Fibroblast of lung (primary cell): ENCODE results near the gene JADE2. TPM values are rescaled to one million over a fixed set of nuclear protein-coding genes. Genes with fewer than 3 reads are reported as not detected.

ENCODE experiments used
- DNase-seq, 2 donors: peaks; one replicate each; pipeline versions ENCODE4 v3.0.0 to v3.0.0-alpha.2; 2010; ENCODE audit warnings: low read depth in 2 of 2
- H2AFZ ChIP-seq: 2 replicates; pipeline ENCODE4 v1.5.1; 2012; ENCODE audit warnings: low read length, control low read depth, inconsistent platforms
- H3K27ac ChIP-seq: 2 replicates; pipeline ENCODE4 v1.5.1; 2011; ENCODE audit warnings: low read length, control low read depth; ENCODE audit not compliant: insufficient read depth
- H3K27me3 ChIP-seq: 2 replicates; pipeline ENCODE4 v1.5.1; 2011; ENCODE audit warnings: mild to moderate bottlenecking, low read length; ENCODE audit not compliant: control insufficient read depth, insufficient read depth
- H3K36me3 ChIP-seq: 2 replicates; pipeline ENCODE4 v1.5.1; 2011; ENCODE audit warnings: low read length; ENCODE audit not compliant: control insufficient read depth, insufficient read depth
- H3K4me1 ChIP-seq: 2 replicates; pipeline ENCODE4 v1.5.1; 2011; ENCODE audit warnings: low read length; ENCODE audit not compliant: control insufficient read depth, insufficient read depth; ENCODE audit errors: extremely low read depth
- H3K4me2 ChIP-seq: 2 replicates; pipeline ENCODE4 v1.5.1; 2011; ENCODE audit warnings: low read length, control low read depth; ENCODE audit not compliant: insufficient read depth; ENCODE audit errors: extremely low read depth
- H3K4me3 ChIP-seq, 4 experiments: fragments of 200-600 bp in 1 of 4; sonication (generic) in 1 of 4; replicated peaks in 1 of 4; 2 replicates each; pipeline ENCODE4 v1.5.1; 2011 to 2016; ENCODE audit warnings: low read length in 4 of 4, low read depth in 3 of 4, mild to moderate bottlenecking in 3 of 4, control low read depth in 2 of 4, inconsistent platforms in 1 of 4, mixed read lengths in 1 of 4; ENCODE audit not compliant: insufficient read depth in 1 of 4; ENCODE audit errors: control extremely low read depth in 1 of 4
- H3K79me2 ChIP-seq: 2 replicates; pipeline ENCODE4 v1.5.1; 2012; ENCODE audit warnings: mild to moderate bottlenecking, low read length, inconsistent platforms; ENCODE audit not compliant: control insufficient read depth, insufficient read depth
- H3K9ac ChIP-seq: 2 replicates; pipeline ENCODE4 v1.5.1; 2011; ENCODE audit warnings: mild to moderate bottlenecking, low read length, control low read depth; ENCODE audit not compliant: insufficient read depth
- H3K9me3 ChIP-seq: 2 replicates; pipeline ENCODE4 v1.5.1; 2012; ENCODE audit warnings: low read depth, low read length; ENCODE audit not compliant: control insufficient read depth, insufficient read depth
- H4K20me1 ChIP-seq: 2 replicates; pipeline ENCODE4 v1.5.1; 2011; ENCODE audit warnings: low read length; ENCODE audit not compliant: control insufficient read depth, insufficient read depth; ENCODE audit errors: extremely low read depth
- CTCF ChIP-seq, 2 donors: IDR thresholded peaks in 1 of 2; conservative IDR thresholded peaks in 1 of 2; 1 replicate in 1 of 2; 2 replicates in 1 of 2; pipeline ENCODE4 v1.5.1; 2011 to 2012; ENCODE audit warnings: low read length in 2 of 2, control low read depth in 1 of 2, inconsistent platforms in 1 of 2, low read depth in 1 of 2, mild to moderate bottlenecking in 1 of 2
- EZH2 ChIP-seq: IDR thresholded peaks from 2 replicates; pipeline ENCODE4 v1.5.1; 2012; ENCODE audit warnings: low read length, control low read depth, mild to moderate bottlenecking; ENCODE audit errors: missing control alignments
- polyA plus RNA-seq, 2 donors: library from polyadenylated mRNA; depleted of rRNA in 1 of 2; stranded (reverse) in 1 of 2; unstranded in 1 of 2; fragments of >200 nt; gene quantifications; 2 replicates each; pipeline ENCODE4 v1.2.1, GENCODE V29; 2011 to 2012; ENCODE audit warnings: missing spikeins in 1 of 2
- total RNA-seq: library from RNA; depleted of rRNA; stranded (reverse); fragments of >200 nt; gene quantifications from 2 replicates; pipeline ENCODE4 v1.2.1, GENCODE V29; 2014

Gene JADE2
- total and polyA plus RNA-seq, 2 donors (not counting 1 experiment from before 2014, with no cell fraction given), result 10.0 to 45.9 TPM

- H3K4me3 ChIP-seq, result no peak overlapping the region
- H3K27me3 ChIP-seq, result no peaks in the 10 kb centered on the region
- no peaks in the 10 kb centered on the region for H3K36me3 ChIP-seq
- DNase-seq, result peak in 1 of 2 donors; percentile 51
- no peak overlapping the region for H2AFZ ChIP-seq
- H3K9ac ChIP-seq, result no peak overlapping the region
- H3K79me2 ChIP-seq, result no peaks in the 10 kb centered on the region
- no peaks in the 10 kb centered on the region for H3K9me3 ChIP-seq
- no peak overlapping the region for H3K27ac ChIP-seq
- no peak overlapping the region for H3K4me2 ChIP-seq
- H3K4me1 ChIP-seq, result peaks cover 3% of the 10 kb centered on the region
- no peaks in the 10 kb centered on the region for H4K20me1 ChIP-seq
- no peak for TF ChIP-seq EZH2
- TF ChIP-seq CTCF (conservative IDR thresholded peaks at IDR 0.05 in 1 of 2, IDR thresholded peaks at IDR 0.05 in 1 of 2; ENCODE audit: low read depth in 1 of 2, low read length in 2 of 2), result no peak
Measured at GRCh38 chr5:134592141-134592746, 66.8 kb downstream of the JADE2 start.

DNA sequence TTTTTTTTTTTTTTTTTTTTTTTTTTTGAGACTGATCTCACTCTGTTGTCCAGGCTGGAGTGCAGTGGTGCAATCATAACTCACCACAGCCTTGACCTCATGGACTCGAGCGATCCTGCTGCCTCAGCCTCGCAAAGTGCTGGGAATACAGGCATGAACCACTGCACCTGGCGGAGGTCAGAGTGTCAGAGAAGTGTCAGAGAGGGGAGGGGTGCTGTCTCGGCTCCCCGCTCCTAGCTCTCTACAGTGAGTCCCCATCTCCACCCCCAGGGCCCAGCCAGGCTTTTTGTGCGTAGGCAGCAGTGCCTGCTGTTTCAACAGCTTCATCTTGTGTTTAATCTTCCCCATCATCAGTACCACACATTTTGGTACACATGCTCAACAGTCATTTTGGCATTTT lies 68.9 kb downstream of the JADE2 start:
- no peak for TF ChIP-seq CTCF (conservative IDR thresholded peaks at IDR 0.05 in 1 of 2, IDR thresholded peaks at IDR 0.05 in 1 of 2; ENCODE audit: low read depth in 1 of 2, low read length in 2 of 2)
- TF ChIP-seq EZH2, result no peak
- no peaks in the 10 kb centered on the region for H4K20me1 ChIP-seq
- H3K9ac ChIP-seq, result no peak overlapping the region
- no peaks in the 10 kb centered on the region for H3K36me3 ChIP-seq
- no peak overlapping the region for H2AFZ ChIP-seq
- no peak overlapping the region for H3K4me3 ChIP-seq
- H3K27me3 ChIP-seq, result no peaks in the 10 kb centered on the region
- H3K27ac ChIP-seq, result no peak overlapping the region
- no peaks in the 10 kb centered on the region for H3K79me2 ChIP-seq
- no peak for DNase-seq
- peaks cover 3% of the 10 kb centered on the region for H3K4me1 ChIP-seq
- H3K9me3 ChIP-seq, result no peaks in the 10 kb centered on the region
- no peak overlapping the region for H3K4me2 ChIP-seq

DNA sequence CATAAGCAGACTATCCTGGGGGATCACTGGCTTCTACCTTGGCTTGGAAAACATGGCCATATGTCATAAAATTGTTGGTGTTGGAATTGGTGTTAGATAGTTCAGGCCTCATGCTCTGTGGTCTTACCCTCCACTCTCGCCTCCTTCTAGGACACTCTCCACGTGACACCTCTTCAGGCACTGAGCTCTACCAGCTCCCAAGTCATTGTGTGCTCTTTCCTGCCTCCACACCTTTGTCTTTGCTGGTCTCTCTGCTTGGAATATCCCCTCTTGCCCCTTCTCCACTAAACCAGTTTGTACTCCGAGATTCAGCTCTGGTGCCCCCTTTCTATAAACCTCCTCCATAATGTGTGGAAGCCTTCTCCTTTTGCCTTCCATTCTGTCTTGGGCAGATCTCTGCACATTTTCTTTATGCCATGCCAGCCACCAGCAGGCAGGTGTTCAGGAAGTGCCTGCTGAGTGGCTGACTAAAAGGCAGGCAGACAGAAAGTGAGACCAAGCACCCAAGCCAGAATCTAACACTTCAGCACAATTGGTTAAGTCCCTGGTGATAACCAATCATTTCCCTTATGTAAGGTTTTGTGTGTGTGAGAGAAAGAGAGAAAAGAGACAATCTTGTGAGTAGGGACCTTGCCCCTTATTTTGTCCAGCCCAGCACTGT lies 69.5 kb downstream of the JADE2 start:
- Histone ChIP-seq H4K20me1 (no peaks in the 10 kb centered on the region), H3K9me3 (no peaks in the 10 kb centered on the region), H3K79me2 (no peaks in the 10 kb centered on the region), H3K27ac (no peak overlapping the region), H3K9ac (no peak overlapping the region), H3K4me2 (no peak overlapping the region), H3K27me3 (no peaks in the 10 kb centered on the region), H3K4me3 (no peak overlapping the region), H3K4me1 (peaks cover 3% of the 10 kb centered on the region), H2AFZ (no peak overlapping the region), H3K36me3 (no peaks in the 10 kb centered on the region)
- DNase-seq, result no peak
- TF ChIP-seq CTCF (conservative IDR thresholded peaks at IDR 0.05 in 1 of 2, IDR thresholded peaks at IDR 0.05 in 1 of 2; ENCODE audit: low read depth in 1 of 2, low read length in 2 of 2), result no peak
- no peak for TF ChIP-seq EZH2
